HG02571 (cell line): ENCODE results near the gene LGALS7B.
"Not testable (repeated sequence)": the region's sequence is repeated elsewhere in the genome, so short reads cannot be mapped to it uniquely, and the experiment has no call there.

ENCODE experiments used
- ATAC-seq: cut with Tn5 transposase; IDR thresholded peaks from one replicate; pipeline ENCODE4 v1.9.1; 2021; ENCODE audit warnings: mild to moderate bottlenecking, moderate library complexity; ENCODE audit not compliant: unreplicated experiment

The LGALS7B gene

DNA sequence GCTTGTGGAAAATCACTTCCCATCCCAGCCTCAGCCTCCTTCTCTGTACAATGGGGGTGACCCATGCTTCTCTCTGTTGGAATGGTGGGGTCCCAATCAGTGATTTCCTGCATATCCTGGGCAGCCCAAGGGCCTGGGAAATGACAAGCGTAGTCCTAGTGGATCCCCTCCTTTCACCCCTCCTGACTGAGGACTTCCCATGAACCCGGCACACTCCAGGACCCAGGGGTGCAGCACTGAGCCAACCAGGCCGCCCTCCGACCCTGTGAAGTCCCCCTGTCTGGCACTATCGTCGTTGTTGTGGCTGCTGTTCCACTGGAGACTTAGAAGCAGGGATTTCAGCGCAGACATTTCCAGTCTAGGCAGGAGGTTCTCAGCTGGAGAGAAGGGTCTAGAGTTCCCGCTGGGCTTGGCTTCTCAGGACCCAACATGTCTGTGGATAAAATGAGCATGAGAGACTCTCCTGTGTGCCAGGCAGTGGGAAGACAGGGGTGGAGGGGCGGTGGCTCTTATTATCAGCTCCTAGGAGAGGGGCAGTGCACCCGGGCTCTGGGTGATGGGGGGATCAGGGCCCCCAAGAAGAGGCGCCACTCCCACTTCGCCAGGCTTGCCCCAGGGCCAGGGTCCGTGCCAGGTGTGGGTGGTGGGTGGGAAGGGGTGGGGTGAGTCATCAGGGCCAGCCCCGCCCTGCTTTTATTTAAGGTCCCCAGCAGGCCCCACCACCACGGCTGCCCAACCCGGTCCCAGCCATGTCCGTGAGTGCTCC, at the start of gene LGALS7B:
Gene LGALS7B (plus strand): TSS at position 723 of the 766 bp plus-strand sequence. CDS start 27 bp downstream, at position 750.
- no peak for ATAC-seq

GRCh38 chr19:38739440-38740256, 49.4 kb upstream of the LGALS7B start:
- no peak for ATAC-seq

- no peak for ATAC-seq
Measured at GRCh38 chr19:38740257-38740592, 48.8 kb upstream of the LGALS7B start.

- no peak for ATAC-seq
Measured at GRCh38 chr19:38740932-38741331, 48.1 kb upstream of the LGALS7B start.

DNA sequence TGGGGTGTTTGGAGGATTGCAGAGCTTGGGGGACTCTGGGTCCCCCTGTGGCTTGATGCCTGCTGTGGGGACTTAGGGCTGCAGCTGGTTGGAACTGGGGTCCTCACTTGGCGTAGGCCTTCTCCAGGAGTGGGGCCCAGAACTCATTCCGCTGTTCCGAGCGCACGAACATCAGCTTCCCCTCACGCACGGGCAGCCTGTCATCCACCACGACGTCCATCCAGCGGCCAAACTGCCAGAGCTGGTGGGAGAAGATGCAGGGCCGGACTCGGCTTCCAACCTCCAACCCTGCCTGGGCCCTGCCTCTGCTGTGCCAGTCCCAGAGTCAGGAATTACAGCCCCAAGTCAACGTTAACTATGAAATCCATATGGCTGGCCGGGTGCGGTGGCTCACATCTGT, 47.3 kb upstream of the LGALS7B start:
- ATAC-seq = no peak

- ATAC-seq = no peak
Measured at GRCh38 chr19:38742296-38742695, 46.7 kb upstream of the LGALS7B start.

DNA sequence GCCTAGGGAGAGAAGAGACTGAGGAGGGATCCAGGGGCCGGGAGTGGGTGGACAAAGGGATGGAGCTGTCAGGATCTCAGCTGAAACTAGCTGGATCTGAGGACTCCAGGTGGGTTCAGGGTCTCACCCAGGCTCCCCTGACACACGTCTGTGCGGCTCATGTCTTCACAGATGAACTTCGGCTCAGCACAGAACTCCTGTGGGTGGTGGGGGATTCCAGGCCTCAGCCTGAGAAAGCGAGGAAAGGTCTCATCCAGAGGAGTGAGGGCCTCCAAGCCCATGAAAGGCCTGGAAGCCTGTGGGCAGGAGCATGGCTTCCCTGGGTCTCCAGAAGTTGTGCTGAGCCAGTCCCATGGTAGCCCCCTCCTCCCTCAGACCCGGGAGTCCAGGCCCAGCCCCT, 46.1 kb upstream of the LGALS7B start:
- no peak for ATAC-seq

GRCh38 chr19:38743394-38744297, 45.4 kb upstream of the LGALS7B start:
- no peak for ATAC-seq

- ATAC-seq = no peak
Measured at GRCh38 chr19:38744298-38744681, 44.7 kb upstream of the LGALS7B start, which contains the start of gene CAPN12. Gene CAPN12, minus strand, starts transcription at chr19:38744474. Its CDS starts 309 bp downstream, at chr19:38744165.

DNA sequence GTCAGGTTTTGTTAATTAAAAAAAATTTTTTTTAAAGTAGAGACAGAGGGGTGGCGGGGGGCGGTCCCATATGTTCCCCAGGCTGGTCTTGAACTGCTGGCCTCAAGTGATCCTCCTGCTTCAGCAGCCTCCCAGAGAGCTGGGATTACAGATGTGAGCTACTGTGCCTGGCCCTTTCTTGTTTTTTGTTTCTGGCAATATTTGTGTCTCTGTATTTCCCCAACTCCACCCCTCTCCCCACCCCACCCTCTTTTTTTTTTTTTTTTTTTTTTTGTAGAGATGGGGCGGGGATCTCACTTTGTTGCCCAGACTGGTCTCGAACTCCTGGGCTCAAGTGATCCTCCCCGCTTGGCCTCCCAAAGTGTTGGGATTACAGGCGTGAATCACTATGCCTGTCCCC, 44.1 kb upstream of the LGALS7B start:
- no peak for ATAC-seq

GRCh38 chr19:38745316-38745715, 43.7 kb upstream of the LGALS7B start:
- no peak for ATAC-seq

DNA sequence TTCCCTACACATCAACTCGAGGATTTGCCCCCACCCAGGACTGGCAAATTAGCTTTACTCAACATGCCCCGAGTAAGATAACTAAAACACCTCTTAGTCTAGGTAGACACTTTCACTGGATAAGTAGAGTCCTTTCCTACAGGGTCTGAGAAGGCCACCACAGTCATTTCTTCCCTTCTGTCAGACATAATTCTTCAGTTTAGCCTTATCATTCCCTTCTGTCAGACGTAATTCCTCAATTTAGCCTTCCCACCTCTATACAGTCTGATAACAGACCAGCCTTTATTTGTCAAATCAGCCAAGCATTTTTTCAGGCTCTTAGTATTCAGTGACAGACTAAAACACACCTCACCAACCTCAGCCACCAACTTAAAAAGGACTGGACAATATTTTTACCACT, 35.2 kb upstream of the LGALS7B start:
- ATAC-seq = not testable (repeated sequence)

- ATAC-seq = not testable (repeated sequence)
Measured at GRCh38 chr19:38754196-38754595, 34.8 kb upstream of the LGALS7B start.

DNA sequence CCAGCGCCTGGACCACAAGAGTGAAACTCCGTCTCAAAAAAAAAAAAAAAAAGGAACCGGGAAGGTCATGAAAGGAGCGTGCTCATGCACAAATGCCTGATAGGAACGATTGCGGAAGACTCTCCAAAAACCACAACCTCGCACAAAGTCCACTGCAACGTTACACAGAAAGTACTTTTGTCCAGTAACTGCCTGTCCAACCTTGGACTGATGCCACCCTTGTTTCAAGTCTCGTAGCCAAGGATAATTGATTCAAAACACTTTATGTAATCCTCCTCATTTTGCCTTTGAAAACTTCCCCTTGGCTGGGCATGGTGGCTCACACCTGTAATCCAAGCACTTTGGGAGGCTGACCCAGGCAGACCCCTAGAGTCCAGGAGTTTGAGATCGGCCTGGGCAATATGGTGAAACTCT, 29.4 kb upstream of the LGALS7B start:
- no peak for ATAC-seq

DNA sequence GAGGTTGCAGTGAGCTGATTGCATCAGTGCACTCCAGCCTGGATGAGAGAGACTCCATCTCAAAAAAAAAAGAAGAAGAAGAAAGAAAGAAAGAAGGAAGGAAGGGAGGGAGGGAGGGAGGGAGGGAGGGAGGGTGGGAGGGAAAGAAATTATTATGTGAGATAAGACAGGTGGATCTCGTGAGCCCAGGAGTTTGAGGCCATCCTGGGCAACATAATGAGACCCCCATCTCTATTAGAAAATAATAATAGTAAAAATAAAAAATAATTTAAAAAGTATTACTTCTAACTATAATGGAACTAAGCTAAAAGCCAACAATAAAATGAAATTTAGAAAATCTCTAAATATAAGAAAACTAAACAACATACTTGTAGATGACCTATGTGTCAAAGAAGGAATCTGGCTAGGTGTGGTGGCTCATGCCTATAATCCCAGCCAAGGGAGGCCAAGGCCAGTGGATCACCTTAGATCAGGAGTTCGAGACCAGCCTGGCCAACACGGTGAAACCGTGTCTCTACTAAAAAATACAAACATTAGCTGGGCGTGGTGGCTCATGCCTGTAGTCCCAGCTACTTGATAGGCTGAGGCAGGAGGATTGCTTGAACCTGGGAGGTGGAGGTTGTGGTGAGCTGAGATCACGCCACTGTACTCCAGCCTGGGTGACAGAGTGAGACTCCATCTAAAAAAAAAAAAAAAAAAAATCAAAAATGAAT, 28.0 kb upstream of the LGALS7B start:
- not testable (repeated sequence) for ATAC-seq

GRCh38 chr19:38761884-38762389, 27.1 kb upstream of the LGALS7B start:
- ATAC-seq = not testable (repeated sequence)

DNA sequence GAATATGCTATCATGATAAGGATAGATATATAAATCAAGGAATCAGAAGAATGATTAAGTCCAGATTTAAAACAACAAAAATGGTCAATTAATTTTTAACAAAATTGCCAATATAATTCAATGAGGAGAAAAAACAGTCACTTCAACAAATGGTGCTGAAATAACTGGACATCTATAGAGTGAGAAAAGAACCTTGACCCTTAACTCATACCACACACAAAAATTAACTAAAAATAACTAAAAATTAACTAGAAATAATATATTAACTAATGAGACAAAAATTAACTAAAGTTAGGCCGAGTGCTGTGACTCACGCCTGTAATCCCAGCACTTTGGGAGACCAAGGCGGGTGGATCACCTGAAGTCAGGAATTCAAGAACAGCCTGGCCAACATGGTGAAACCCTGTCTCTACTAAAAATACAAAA, 25.2 kb upstream of the LGALS7B start:
- ATAC-seq = no peak

- no peak for ATAC-seq
Measured at GRCh38 chr19:38765214-38765613, 23.8 kb upstream of the LGALS7B start.

DNA sequence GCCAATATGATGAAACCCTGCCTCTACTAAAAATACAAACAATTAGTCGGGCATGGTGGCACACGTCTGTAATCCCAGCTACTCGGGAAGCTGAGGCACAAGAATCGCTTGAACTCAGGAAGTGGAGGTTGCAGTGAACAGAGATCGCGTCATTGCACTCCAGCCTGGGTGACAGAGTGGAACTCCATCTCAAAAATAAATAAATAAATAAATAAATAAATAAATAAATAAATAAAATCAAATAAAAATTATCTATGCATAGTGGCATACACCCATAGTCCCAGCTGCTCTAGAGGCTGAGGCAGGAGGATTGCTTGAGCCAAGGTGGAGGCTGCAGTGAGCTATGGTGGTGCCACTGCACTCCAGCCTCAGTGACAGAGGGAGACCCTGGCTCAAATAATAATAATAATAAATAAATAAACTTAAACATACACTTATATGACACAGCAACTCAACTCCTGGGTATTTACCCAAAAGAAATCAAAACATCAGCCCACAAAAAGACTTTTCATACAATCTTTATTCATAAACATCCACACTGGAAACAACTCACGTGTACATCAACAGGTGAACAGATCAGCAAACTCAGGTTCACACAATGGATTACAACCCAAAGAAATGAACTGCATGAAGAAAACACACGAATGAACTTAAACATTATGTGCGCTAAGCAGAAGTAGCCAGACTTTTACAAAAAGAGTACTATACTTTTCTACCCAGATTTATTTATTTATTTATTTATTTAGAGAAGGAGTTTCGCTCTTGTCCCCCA, 22.5 kb upstream of the LGALS7B start:
- ATAC-seq = no peak
